Fibroblast of skin of scalp (primary cell): ENCODE data around the gene MBNL1.

ENCODE experiments used
- DNase-seq: peaks from one replicate; pipeline ENCODE4 v3.0.0-alpha.2; 2013

The MBNL1 gene

DNA sequence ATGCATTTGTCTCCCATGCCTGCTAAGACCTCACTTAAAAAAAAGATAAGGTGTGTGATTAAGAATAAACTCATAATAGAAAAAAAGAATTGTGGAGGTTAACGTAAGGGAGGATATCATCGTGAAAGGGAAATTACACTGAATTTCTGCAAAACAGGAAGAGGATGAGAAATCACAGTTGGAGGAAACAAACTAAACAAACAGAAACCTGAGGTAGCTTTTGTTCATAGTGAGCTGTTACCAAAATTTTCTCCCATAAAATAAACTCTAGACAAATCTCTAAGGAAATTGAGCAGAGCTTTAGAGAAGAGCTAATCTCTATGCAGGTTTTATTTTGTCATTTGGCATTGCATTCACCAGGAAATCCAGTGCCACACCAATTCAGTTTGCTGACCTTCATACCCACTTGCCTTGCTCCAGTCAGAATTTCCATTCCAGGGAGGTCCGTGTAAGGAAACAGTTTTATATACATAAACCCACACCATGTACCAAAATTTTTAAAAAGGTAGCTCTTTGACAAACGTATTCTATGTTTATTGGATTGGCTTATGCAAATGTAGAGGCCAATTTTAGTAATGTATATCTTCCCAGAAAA, 231.2 kb downstream of the MBNL1 start:
- DNase-seq, result no peak

- no peak for DNase-seq
These were observed 237.2 kb downstream of the MBNL1 start for GRCh38 chr3:152505926-152506325.

DNA sequence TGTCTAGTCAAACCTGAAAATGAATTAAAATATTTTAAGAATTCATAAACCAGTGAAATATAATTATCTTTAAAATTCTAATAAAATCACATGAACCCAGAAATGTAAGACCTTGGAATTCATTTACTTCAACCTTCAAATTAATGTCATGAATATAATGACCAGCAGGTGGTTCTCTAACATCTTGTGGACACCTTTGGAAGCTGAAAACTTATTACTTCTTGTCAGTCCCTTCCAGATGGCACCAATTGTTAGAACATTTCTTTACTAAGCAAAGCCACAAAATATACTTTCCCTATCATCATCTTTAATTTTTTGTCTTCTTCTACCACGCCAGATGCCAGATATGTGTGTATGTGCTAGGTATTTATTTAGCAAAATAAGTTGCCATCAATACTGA, 240.0 kb downstream of the MBNL1 start:
- no peak for DNase-seq

GRCh38 chr3:152511904-152512303, 243.2 kb downstream of the MBNL1 start:
- no peak for DNase-seq

DNA sequence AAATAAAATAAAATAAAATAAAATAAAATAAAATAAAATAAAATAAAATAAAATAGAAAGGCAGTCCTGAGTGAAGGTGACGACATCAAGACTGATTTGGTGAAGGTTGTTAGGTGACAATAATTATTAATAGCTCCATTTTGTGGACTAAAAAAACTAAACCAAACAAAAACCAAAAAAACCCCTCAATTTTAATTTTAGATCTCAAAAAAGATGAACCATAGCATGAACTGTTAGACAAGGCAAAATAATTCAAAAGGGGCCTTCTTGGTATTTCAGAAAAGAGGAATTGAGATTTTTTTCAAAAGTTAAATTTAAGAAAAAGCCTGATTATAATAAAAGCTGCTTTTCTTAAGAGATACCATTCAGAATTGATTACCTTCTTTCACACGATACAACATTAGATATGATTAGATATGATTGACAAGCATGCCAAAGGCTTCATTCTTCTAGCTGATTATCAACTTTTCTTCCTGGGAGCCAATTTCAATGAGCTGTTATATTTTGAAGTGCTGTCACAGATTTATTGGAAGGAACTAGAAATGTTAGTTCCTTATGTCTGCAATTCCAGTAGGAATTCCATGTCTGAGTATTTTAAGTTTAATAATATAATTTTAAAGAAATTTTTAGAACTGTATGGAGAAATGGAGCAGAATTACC, 244.7 kb downstream of the MBNL1 start:
- DNase-seq, result no peak
